Measurements from ENCODE around the gene MYL6.

Gene MYL6

DNA sequence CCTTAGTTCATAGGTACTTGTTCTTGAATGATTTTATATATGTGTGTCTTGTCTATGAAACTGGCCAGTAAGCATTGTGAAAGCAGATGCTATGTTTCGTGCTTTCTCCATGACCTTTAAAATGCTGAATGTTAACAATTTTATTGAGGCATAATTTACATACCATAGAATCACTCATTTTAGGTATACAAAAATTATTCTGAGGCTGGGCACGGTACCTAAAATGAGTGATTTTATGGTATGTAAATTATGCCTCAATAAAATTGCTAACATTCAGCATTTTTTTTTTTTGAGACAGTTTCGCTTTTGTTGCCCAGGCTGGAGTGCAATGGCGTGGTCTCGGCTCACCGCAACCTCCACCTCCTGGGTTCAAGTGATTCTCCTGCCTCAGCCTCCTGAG is 23.3 kb upstream of the MYL6 start:
- H3K4me1 ChIP-seq (ENCODE audit: control insufficient read depth, insufficient read depth, low read length) = no peaks in the 10 kb centered on the region
- POLR2A ChIA-PET = no interaction called here
- no peak overlapping the region for H3K27ac ChIP-seq (ENCODE audit: extremely low read depth, low read depth, low read length)
- TF ChIP-seq ZNF433 (tag by site-specific recombination; IDR thresholded peaks at IDR 0.05; ENCODE audit: low read depth) (no peak), MZF1 (tag by site-specific recombination; IDR thresholded peaks at IDR 0.05; ENCODE audit: borderline replicate concordance) (no peak), PRDM4 (tag by site-specific recombination; IDR thresholded peaks at IDR 0.05) (no peak), ZNF423 (tag by site-specific recombination; IDR thresholded peaks at IDR 0.05) (no peak), PBX3 (CRISPR knock-in tag; IDR thresholded peaks at IDR 0.05) (no peak), ZNF133 (tag by site-specific recombination; IDR thresholded peaks at IDR 0.05) (no peak), ZNF121 (tag by site-specific recombination; IDR thresholded peaks at IDR 0.05) (no peak), REPIN1 (tag by site-specific recombination; IDR thresholded peaks at IDR 0.05; ENCODE audit: low read depth) (no peak), ZNF837 (tag by site-specific recombination; IDR thresholded peaks at IDR 0.05) (no peak), ZNF658 (tag by site-specific recombination; IDR thresholded peaks at IDR 0.05) (no peak), OVOL3 (tag by site-specific recombination; IDR thresholded peaks at IDR 0.05) (no peak)
- TF ChIP-seq, protein P1, sequence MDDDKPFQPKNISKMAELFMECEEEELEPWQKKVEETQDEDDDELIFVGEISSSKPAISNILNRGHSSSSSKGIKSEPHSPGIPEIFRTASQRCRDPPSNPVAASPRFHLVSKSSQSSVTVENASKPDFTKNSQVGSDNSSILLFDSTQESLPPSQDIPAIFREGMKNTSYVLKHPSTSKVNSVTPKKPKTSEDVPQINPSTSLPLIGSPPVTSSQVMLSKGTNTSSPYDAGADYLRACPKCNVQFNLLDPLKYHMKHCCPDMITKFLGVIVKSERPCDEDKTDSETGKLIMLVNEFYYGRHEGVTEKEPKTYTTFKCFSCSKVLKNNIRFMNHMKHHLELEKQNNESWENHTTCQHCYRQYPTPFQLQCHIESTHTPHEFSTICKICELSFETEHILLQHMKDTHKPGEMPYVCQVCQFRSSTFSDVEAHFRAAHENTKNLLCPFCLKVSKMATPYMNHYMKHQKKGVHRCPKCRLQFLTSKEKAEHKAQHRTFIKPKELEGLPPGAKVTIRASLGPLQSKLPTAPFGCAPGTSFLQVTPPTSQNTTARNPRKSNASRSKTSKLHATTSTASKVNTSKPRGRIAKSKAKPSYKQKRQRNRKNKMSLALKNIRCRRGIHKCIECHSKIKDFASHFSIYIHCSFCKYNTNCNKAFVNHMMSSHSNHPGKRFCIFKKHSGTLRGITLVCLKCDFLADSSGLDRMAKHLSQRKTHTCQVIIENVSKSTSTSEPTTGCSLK (tag by site-specific recombination; IDR thresholded peaks at IDR 0.05) = no peak
- H3K4me3 ChIP-seq (ENCODE audit: low read depth, low read length) = no peak overlapping the region
- peaks cover 37 to 95% of the 10 kb centered on the region in 2 experiments; a peak in 2 of 3 replicates for H3K36me3 ChIP-seq (ENCODE audit: control insufficient read depth in 2 of 2, insufficient read depth in 1 of 2, low read length in 2 of 2)
- CTCF ChIA-PET = no interaction called here
- no peaks in the 10 kb centered on the region for H3K9me3 ChIP-seq (ENCODE audit: control insufficient read depth, insufficient read depth, low read depth, low read length)

DNA sequence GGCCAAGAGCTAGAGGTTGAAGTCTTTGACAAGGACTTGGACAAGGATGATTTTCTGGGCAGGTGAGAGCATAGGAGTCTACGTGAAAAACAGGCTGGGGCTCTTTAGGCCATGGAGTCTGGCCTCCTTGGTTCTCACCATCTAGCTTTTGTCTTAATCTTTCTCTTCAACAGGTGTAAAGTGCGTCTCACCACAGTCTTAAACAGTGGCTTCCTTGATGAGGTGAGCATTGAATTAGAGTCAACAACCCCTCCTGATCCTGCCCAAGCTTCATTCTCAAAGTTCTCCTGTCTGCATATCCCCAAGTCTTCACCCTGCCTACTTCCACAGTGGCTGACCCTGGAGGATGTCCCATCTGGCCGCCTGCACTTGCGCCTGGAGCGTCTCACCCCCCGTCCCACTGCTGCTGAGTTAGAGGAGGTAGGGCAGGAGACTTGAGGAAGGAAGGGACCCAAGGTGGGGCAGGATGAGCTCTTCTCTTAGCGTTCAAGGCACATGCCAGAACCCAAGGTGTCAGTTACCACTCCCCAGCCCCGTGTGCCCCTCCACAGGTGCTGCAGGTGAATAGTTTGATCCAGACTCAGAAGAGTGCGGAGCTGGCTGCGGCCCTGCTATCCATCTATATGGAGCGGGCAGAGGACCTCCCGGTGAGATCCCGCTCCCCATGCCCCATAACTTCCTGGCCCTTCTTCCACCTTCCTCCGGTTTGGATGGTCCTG is 20.1 kb upstream of the MYL6 start:
- no peak for TF ChIP-seq ZNF24 (tag by site-specific recombination; IDR thresholded peaks at IDR 0.05)
- peak; percentile 45; the same call in 1 of the 2 replicates for TF ChIP-seq SCRT2 (tag by site-specific recombination; IDR thresholded peaks at IDR 0.05)
- TF ChIP-seq AEBP2 (tag by site-specific recombination; IDR thresholded peaks at IDR 0.05; ENCODE audit: borderline replicate concordance) = no peak
- Histone ChIP-seq H3K4me1 (ENCODE audit: control insufficient read depth, insufficient read depth, low read length) (no peaks in the 10 kb centered on the region), H3K27ac (ENCODE audit: extremely low read depth, low read depth, low read length) (no peak overlapping the region), H3K36me3 (ENCODE audit: control insufficient read depth in 2 of 2, insufficient read depth in 1 of 2, low read length in 2 of 2) (peaks cover 34 to 93% of the 10 kb centered on the region in 2 experiments; a peak in 2 of 3 replicates), H3K4me3 (ENCODE audit: low read depth, low read length) (no peak overlapping the region), H3K9me3 (ENCODE audit: control insufficient read depth, insufficient read depth, low read depth, low read length) (no peaks in the 10 kb centered on the region)
- CTCF ChIA-PET = interaction anchor here (0.9 to 2.2 kb wide), 2 partner anchors 16 to 19 kb away, joined by 3 to 5 read pairs; partner anchors contain the start of gene ZC3H10
- POLR2A ChIA-PET = interaction anchor here (1.0 to 3.0 kb wide), 3 partner anchors 10 to 23 kb away, joined by 3 to 14 read pairs (median 4); partner anchors contain the start of gene ESYT1
